KOPT-K1 (cell line): Measurements from ENCODE around the gene FABP6.

Experiments used
- H3K27ac ChIP-seq: fragments of 200-600 bp; sonication (generic); 2 replicates; pipeline ENCODE4 v1.5.1; 2016; ENCODE audit warnings: antibody characterized with exemption, mild to moderate bottlenecking, low read depth, low read length; ENCODE audit not compliant: poor library complexity, severe bottlenecking
- H3K36me3 ChIP-seq: fragments of 200-600 bp; sonication (generic); 2 replicates; pipeline ENCODE4 v1.5.1; 2017; ENCODE audit warnings: antibody characterized with exemption, mild to moderate bottlenecking, low read length, moderate library complexity; ENCODE audit not compliant: insufficient read depth
- H3K9me3 ChIP-seq: fragments of 200-600 bp; sonication (generic); 2 replicates; pipeline ENCODE4 v1.5.1; 2017; ENCODE audit warnings: antibody characterized with exemption, low read length, mild to moderate bottlenecking; ENCODE audit not compliant: insufficient read depth, poor library complexity, severe bottlenecking

Gene FABP6

DNA sequence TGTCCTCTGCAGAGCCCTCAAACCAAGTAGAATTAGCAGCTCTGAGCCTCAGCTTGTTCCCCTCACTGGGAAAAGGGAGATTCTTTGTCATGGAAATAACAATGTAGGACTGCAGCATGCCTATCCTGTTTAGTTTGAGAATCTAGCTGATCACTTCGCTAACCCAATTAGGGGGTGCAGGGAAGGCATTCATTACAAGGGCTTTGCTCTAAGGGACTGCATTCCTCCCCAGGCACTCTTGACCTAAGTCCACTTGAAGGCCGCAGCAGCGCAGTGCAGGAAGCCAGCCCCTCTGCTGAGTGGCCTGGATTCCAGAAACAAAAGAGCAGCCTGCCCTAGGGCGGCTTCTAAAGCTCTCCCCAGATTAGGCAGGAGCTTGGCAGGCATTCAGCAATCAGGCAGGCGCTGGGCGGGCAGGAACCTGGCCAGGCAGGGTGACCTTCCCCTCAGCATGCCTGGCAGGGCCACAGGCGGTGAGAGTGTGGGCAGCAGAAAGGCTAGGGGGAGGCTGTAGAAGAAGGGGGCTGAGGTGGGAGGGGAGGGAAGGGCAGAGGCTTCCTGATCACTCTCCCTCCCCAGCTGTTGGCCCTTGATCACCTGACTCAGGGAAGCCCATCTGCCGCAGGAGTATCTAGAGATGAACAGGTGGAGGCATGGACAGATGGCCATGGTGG lies 58.2 kb downstream of the FABP6 start:
- Histone ChIP-seq H3K9me3 (no peaks in the 10 kb centered on the region), H3K36me3 (no peaks in the 10 kb centered on the region), H3K27ac (no peak overlapping the region)
